Gastroesophageal sphincter (tissue), 3 donors: ENCODE measurements around the gene C19orf44.

Source experiments
- CTCF ChIP-seq, 4 experiments: fragments of 200-600 bp in 2 of 4; fragments of 450-650 bp in 2 of 4; sonication (generic) in 1 of 4; IDR thresholded peaks; one replicate each; pipeline ENCODE4 v1.5.1; 2017 to 2019; ENCODE audit warnings: antibody characterized with exemption in 4 of 4, mild to moderate bottlenecking in 2 of 4, moderate library complexity in 2 of 4
- EP300 ChIP-seq: sonication (generic); formaldehyde crosslinking; IDR thresholded peaks from one replicate; pipeline ENCODE4 v1.6.1; 2017; ENCODE audit warnings: antibody characterized with exemption, mild to moderate bottlenecking
- POLR2A ChIP-seq, 2 donors: fragments of 450-650 bp; IDR thresholded peaks; one replicate each; pipeline ENCODE4 v1.6.1; 2017; ENCODE audit warnings: antibody characterized with exemption in 2 of 2, mild to moderate bottlenecking in 2 of 2, moderate library complexity in 1 of 2
- POLR2AphosphoS5 ChIP-seq: sonication (generic); formaldehyde crosslinking; IDR thresholded peaks from one replicate; pipeline ENCODE4 v1.6.1; 2017; ENCODE audit warnings: antibody characterized with exemption

DNA sequence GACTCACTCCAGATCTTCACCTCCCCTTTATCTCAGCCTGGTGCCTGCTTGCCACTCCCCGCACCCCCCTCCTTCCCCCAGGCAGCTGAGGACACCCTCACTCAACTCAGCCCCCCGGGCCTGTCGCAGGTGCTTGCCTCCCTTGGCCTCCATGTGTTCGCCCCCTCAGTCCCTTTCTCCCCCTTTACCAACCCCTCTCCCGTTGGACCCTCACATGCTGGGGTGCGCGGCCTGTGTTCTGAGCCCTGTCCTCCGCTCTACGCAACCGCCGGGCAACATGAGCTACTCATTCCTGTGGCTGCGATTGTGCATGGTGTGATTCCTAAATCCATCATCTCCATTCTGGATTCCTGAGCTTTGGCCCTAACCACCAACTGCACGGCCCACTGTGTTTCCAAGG, 40.9 kb downstream of the C19orf44 start:
- TF ChIP-seq CTCF (IDR thresholded peaks at IDR 0.05) (no peak), POLR2A (IDR thresholded peaks at IDR 0.05) (no peak), EP300 (no peak), POLR2AphosphoS5 (no peak)
